GM18867 (cell line): ENCODE data around the gene ZBTB17.

ENCODE experiments used
- ATAC-seq: cut with Tn5 transposase; IDR thresholded peaks from one replicate; pipeline ENCODE4 v1.9.1; 2021; ENCODE audit warnings: mild to moderate bottlenecking, moderate library complexity; ENCODE audit not compliant: unreplicated experiment

Gene ZBTB17

GRCh38 chr1:15948595-15949452 is 27.1 kb downstream of the ZBTB17 start:
- ATAC-seq, result no peak

- ATAC-seq, result no peak
Measured at GRCh38 chr1:15948091-15948591, 27.8 kb downstream of the ZBTB17 start.

- no peak for ATAC-seq
Measured at GRCh38 chr1:15947382-15948090, 28.4 kb downstream of the ZBTB17 start.

- ATAC-seq, result no peak
Measured at GRCh38 chr1:15946571-15947381, 29.1 kb downstream of the ZBTB17 start.

GRCh38 chr1:15945832-15946448 is 30.0 kb downstream of the ZBTB17 start:
- no peak for ATAC-seq

GRCh38 chr1:15945011-15945831 is 30.7 kb downstream of the ZBTB17 start:
- ATAC-seq, result no peak

GRCh38 chr1:15944308-15945010 is 31.4 kb downstream of the ZBTB17 start:
- ATAC-seq, result no peak

GRCh38 chr1:15943992-15944307 is 32.0 kb downstream of the ZBTB17 start:
- no peak for ATAC-seq

- ATAC-seq, result no peak
Measured at GRCh38 chr1:15943328-15943991, 32.4 kb downstream of the ZBTB17 start.

GRCh38 chr1:15942661-15943327 is 33.1 kb downstream of the ZBTB17 start:
- ATAC-seq, result no peak

- no peak for ATAC-seq
Measured at GRCh38 chr1:15941899-15942660, 33.8 kb downstream of the ZBTB17 start.

- ATAC-seq, result no peak
Measured at GRCh38 chr1:15941044-15941840, 34.7 kb downstream of the ZBTB17 start.

GRCh38 chr1:15940110-15941043 is 35.5 kb downstream of the ZBTB17 start:
- ATAC-seq, result no peak

GRCh38 chr1:15939181-15940109 is 36.5 kb downstream of the ZBTB17 start:
- no peak for ATAC-seq
